GM13977 (cell line): Measurements from ENCODE around the gene ACTR10.
A peak's percentile ranks its signal among the peaks of the same experiment; 100 is the strongest.

Source experiments
- DNase-seq: peaks from one replicate; pipeline ENCODE4 v3.0.0; 2012; ENCODE audit warnings: low spot score
- CTCF ChIP-seq: IDR thresholded peaks from 2 replicates; pipeline ENCODE4 v1.5.1; 2012; ENCODE audit warnings: mild to moderate bottlenecking, control low read depth; ENCODE audit not compliant: insufficient read depth; ENCODE audit errors: extremely low read depth, missing control alignments
- in situ Hi-C: fragments of 300-500 bp; cut with MboI; formaldehyde crosslinking; loops from one replicate; pipeline ENCODE4 v1.12.0; 2022; ENCODE audit warnings: low sequenced_read_pairs, low pct_unique_long_range_greater_than_20kb, mixed read lengths, inconsistent platforms; ENCODE audit not compliant: unreplicated experiment

Gene ACTR10

GRCh38 chr14:58191763-58192601, 8.0 kb upstream of the ACTR10 start:
- TF ChIP-seq CTCF = no peak
- in situ Hi-C loops = no loop called here
- no peak for DNase-seq

GRCh38 chr14:58193542-58193941, 6.4 kb upstream of the ACTR10 start:
- in situ Hi-C loops = no loop called here
- DNase-seq = no peak
- no peak for TF ChIP-seq CTCF

GRCh38 chr14:58196198-58196597, 3.8 kb upstream of the ACTR10 start:
- no peak for DNase-seq
- no peak for TF ChIP-seq CTCF
- in situ Hi-C loops = no loop called here

- in situ Hi-C loops = no loop called here
- TF ChIP-seq CTCF = no peak
- no peak for DNase-seq
These were observed 1.9 kb upstream of the ACTR10 start for GRCh38 chr14:58198086-58198485.

- DNase-seq = no peak
- TF ChIP-seq CTCF = no peak
- in situ Hi-C loops = no loop called here
These were observed 512 bp downstream of the ACTR10 start for GRCh38 chr14:58200480-58200841.

GRCh38 chr14:58200846-58201245, 897 bp downstream of the ACTR10 start:
- DNase-seq = peak; percentile 14
- TF ChIP-seq CTCF = no peak
- in situ Hi-C loops = no loop called here
